ENCODE results near the gene MIA.
"Not testable (repeated sequence)": the region's sequence is repeated elsewhere in the genome, so short reads cannot be mapped to it uniquely, and the experiment has no call there.

MIA gene

GRCh38 chr19:40774916-40775631 lies at the start of gene MIA:
MIA (plus strand) TSS chr19:40775521; CDS start chr19:40775543, 22 bp downstream.
- FAIRE-seq (no peak), DNase-seq (ENCODE audit: insufficient read length, low spot score) (no peak)
- TF ChIP-seq, protein P1, sequence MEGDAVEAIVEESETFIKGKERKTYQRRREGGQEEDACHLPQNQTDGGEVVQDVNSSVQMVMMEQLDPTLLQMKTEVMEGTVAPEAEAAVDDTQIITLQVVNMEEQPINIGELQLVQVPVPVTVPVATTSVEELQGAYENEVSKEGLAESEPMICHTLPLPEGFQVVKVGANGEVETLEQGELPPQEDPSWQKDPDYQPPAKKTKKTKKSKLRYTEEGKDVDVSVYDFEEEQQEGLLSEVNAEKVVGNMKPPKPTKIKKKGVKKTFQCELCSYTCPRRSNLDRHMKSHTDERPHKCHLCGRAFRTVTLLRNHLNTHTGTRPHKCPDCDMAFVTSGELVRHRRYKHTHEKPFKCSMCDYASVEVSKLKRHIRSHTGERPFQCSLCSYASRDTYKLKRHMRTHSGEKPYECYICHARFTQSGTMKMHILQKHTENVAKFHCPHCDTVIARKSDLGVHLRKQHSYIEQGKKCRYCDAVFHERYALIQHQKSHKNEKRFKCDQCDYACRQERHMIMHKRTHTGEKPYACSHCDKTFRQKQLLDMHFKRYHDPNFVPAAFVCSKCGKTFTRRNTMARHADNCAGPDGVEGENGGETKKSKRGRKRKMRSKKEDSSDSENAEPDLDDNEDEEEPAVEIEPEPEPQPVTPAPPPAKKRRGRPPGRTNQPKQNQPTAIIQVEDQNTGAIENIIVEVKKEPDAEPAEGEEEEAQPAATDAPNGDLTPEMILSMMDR (IDR thresholded peaks at IDR 0.05; ENCODE audit: insufficient read depth, missing control alignments), result no peak

- FAIRE-seq (no peak), DNase-seq (ENCODE audit: insufficient read length, low spot score) (no peak)
- TF ChIP-seq, protein P1 (IDR thresholded peaks at IDR 0.05; ENCODE audit: insufficient read depth, missing control alignments), result no peak
Measured at GRCh38 chr19:40726279-40726678, 49.0 kb upstream of the MIA start.

GRCh38 chr19:40730065-40730464 lies 45.3 kb upstream of the MIA start:
- FAIRE-seq; DNase-seq (ENCODE audit: insufficient read length, low spot score): not testable (repeated sequence)

GRCh38 chr19:40732304-40732703 lies 43.0 kb upstream of the MIA start:
- not testable (repeated sequence) for DNase-seq (ENCODE audit: insufficient read length, low spot score); FAIRE-seq

- TF ChIP-seq, protein P1 (IDR thresholded peaks at IDR 0.05; ENCODE audit: insufficient read depth, missing control alignments), result no peak
- DNase-seq (ENCODE audit: insufficient read length, low spot score) (no peak), FAIRE-seq (no peak)
Measured at GRCh38 chr19:40733149-40733548, 42.2 kb upstream of the MIA start.

DNA sequence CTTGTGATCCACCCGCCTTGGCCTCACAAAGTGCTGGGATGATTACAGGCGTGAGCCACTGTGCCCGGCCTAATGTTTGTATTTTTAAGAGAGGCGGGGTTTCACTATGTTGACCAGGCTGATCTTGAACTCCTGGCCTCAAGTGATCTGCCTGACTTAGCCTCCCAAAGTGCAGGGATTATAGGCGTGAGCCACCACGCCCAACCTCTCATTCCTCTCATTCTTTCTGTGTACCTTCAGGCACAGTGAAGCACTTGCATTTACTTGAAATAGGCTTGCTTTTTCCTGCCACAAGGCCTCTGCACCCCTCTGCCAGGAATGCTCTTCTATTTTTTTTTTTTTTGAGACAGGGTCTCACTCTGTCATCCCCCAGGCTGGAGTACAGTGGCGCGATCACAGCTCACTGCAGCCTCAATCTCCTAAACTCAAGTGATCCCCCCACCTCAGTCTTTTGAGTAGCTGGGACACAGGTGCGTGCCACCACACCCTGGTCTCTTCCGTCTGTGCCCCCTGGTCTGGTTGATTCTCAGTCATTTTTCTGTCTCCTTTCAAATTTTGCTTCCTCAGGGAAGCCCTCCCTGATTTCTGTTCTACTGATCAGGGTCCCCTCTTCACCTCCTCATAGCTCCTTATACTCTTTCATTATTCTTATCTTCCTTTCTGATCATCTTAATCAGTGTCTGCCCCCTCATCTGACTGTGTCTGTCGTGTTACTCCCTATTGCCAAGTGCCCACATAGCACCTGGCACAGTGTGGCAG lies 40.1 kb upstream of the MIA start:
- FAIRE-seq, result no peak

GRCh38 chr19:40736661-40737060 lies 38.7 kb upstream of the MIA start:
- FAIRE-seq, result no peak
- DNase-seq (ENCODE audit: insufficient read length, low spot score), result no peak
- TF ChIP-seq, protein P1 (IDR thresholded peaks at IDR 0.05; ENCODE audit: insufficient read depth, missing control alignments), result no peak

More for the DNA sequence above, 40.1 kb upstream of the MIA start:
- TF ChIP-seq, protein P1 (IDR thresholded peaks at IDR 0.05; ENCODE audit: insufficient read depth, missing control alignments), result no peak
- DNase-seq (ENCODE audit: insufficient read length, low spot score), result no peak

DNA sequence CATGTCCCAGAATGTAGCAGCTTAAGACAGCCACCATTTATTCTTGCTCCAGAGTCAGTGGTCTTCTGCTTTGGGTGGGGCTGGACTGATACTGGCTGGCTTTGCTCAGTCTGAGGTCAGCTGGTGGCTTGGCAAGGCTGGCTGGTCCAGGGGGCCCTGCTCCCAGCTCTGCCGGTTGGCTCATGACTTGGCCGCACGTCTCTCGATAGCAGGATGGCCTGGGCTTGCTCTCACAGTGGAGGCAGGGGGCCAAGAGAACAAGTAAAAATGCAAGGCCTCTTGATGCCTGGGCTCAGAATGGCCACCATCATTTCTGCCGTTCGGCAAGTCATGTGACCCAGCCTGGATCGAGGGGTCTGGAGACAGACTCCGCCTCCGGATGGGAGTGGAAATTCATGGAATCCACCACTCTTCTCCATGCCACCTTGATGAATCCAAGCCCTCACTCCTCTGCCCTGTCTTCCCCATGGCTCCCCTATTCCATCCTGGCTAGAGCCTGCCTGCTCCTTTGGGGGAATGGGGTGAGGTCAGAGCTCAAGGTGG lies 38.1 kb upstream of the MIA start:
- DNase-seq (ENCODE audit: insufficient read length, low spot score) (no peak), FAIRE-seq (no peak)
- TF ChIP-seq, protein P1 (IDR thresholded peaks at IDR 0.05; ENCODE audit: insufficient read depth, missing control alignments), result no peak

All from D721Med (cell line).